PC-9 (cell line): Measurements from ENCODE around the gene COL4A3.

Experiments used
- CTCF ChIP-seq: fragments of 200-600 bp; sonication (generic); conservative IDR thresholded peaks from 2 replicates; pipeline ENCODE4 v1.6.1; 2017; ENCODE audit warnings: mixed run types, antibody characterized with exemption, mild to moderate bottlenecking, moderate library complexity
- EZH2 ChIP-seq: fragments of 200-600 bp; sonication (generic); IDR thresholded peaks from 2 replicates; pipeline ENCODE4 v1.8.0; 2017; ENCODE audit warnings: antibody characterized with exemption, low read depth

GRCh38 chr2:227164763-227165291 is 403 bp downstream of the COL4A3 start:
- no peak for TF ChIP-seq CTCF
- no peak for TF ChIP-seq EZH2
